ENCODE results near the gene ABHD11. TPM values are rescaled to one million over a fixed set of nuclear protein-coding genes. Genes with fewer than 3 reads are reported as not detected.

ABHD11 gene
- total RNA-seq, 1 experiment from 2014 or later = 25.7 TPM

DNA sequence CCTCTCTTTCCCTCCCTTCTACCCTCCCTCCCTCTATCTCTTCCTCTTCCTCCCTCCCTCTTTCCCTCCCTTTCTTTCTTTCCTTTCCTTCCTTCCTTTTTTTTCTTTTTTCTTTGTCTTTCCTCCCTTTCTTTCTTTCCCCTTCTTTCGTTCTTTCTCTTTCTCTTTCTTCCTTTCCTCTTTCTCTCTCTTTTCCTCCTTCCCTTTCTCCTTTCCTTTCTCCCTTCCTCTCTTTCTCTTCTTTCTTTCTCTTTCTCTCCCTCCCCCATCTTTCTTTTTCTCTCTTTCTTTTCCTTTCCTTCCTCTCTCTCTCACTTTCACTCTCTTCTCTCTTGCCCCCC, 24.0 kb upstream of the ABHD11 start:
- no peak for DNase-seq

DNA sequence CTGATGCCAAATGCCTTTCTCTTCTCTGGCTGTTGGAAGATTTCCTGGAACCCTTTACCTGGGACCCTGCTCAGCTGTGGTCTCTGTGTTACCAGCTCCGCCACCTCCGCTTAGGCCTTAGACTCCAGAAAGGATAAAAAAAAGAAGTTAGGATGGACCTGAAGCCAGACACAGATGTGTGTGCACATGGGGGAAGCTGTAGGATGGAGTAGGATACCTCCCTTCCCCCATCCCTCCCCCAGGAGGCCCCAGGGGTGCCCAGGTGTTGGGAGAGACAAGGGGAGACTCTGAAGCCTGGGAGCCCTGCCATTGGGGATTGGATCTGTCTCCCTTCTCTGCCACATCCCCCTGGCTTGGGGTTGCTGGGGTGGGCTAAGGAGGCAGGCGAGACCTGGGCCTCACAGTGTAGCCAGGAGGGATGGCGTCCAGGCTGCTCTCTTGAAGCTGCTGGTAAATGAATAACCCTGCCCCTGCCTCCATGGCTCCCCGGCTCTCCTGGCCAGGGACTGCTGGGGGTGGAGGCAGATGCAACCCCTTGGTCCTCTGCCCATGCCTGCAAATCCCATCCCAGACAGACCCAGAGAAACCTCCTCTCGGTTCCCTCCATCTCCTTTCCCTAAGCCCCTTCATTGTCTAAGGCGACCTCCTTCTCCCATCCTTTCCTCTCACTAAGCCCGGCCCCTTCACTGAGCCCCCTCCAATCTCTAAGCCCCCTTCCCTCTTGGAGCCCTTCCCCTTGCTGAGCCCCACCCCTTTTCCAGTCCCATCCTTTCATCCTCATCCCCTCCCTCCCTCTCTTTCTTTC, 23.5 kb upstream of the ABHD11 start:
- H3K36me3 ChIP-seq (replicated peaks; ENCODE audit: control insufficient read depth, insufficient read depth, low read length) = no peaks in the 10 kb centered on the region
- H3K27me3 ChIP-seq (ENCODE audit: control insufficient read depth, insufficient read depth, low read length) = no peaks in the 10 kb centered on the region
- no peak overlapping the region for H3K4me3 ChIP-seq (ENCODE audit: insufficient read depth, low read depth, low read length)
- peak; percentile 91 for DNase-seq

More for the DNA sequence above, 24.0 kb upstream of the ABHD11 start:
- H3K27me3 ChIP-seq (ENCODE audit: control insufficient read depth, insufficient read depth, low read length) = no peaks in the 10 kb centered on the region
- no peak overlapping the region for H3K4me3 ChIP-seq (ENCODE audit: insufficient read depth, low read depth, low read length)
- H3K36me3 ChIP-seq (replicated peaks; ENCODE audit: control insufficient read depth, insufficient read depth, low read length) = no peaks in the 10 kb centered on the region

DNA sequence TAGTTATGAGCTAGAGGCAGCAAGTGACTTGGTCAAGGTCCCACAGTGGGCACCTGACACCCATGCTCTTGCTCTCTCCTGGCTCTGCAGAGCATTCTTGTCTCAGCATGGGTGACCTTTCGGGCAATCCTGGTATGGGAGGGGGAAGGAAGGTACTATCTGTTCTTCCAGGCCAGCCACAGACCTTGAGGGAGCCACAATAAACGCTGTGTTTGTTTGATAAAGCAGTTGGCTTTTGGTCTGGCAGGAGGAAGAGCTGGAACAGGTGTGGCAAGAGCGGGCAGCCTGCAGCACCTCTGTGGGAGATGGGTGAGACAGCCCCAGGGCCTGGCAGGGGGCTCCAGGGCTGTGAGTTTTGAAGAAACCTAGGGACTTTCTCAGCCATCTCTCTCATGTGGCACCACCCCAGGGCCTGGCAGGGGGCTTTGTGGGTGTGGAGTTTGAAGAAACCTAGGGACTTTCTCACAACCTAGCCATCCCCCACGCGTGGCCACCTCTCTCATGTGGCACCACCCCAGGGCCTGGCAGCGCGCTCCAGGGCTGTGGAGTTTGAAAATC, 20.1 kb upstream of the ABHD11 start:
- H3K36me3 ChIP-seq (replicated peaks; ENCODE audit: control insufficient read depth, insufficient read depth, low read length) = no peaks in the 10 kb centered on the region
- H3K4me3 ChIP-seq (ENCODE audit: insufficient read depth, low read depth, low read length) = no peak overlapping the region
- no peak for DNase-seq
- H3K27me3 ChIP-seq (ENCODE audit: control insufficient read depth, insufficient read depth, low read length) = no peaks in the 10 kb centered on the region

GRCh38 chr7:73749931-73750776, 11.6 kb upstream of the ABHD11 start:
- no peak for DNase-seq
- H3K36me3 ChIP-seq (replicated peaks; ENCODE audit: control insufficient read depth, insufficient read depth, low read length) = no peaks in the 10 kb centered on the region
- H3K27me3 ChIP-seq (ENCODE audit: control insufficient read depth, insufficient read depth, low read length) = no peaks in the 10 kb centered on the region
- no peak overlapping the region for H3K4me3 ChIP-seq (ENCODE audit: insufficient read depth, low read depth, low read length)

DNA sequence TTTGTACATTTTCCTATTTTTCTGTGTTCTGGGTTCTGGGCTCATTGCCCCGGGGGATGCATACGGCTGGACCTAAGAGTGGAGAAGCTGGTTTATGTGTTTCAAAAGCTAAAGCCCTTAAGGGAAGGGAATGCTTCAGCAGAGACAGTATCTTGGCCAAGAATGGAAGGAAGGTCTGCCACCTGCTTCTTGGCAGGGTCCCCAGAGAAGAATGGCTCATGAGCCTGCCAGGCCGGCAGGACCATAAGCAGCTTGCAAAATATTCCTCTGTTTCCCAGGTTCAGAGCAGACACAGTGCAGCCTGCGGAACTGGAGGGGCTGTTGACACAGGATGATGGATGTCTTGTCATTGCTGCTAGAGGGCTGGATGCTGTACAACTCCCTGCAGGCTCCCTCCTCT, 7.8 kb upstream of the ABHD11 start:
- peaks cover 5% of the 10 kb centered on the region; the same call in 1 of the 2 replicates for H3K27me3 ChIP-seq (ENCODE audit: control insufficient read depth, insufficient read depth, low read length)
- no peak overlapping the region for H3K4me3 ChIP-seq (ENCODE audit: insufficient read depth, low read depth, low read length)
- no peaks in the 10 kb centered on the region for H3K36me3 ChIP-seq (replicated peaks; ENCODE audit: control insufficient read depth, insufficient read depth, low read length)

GRCh38 chr7:73742753-73743641, 4.4 kb upstream of the ABHD11 start:
- DNase-seq = peak; percentile 95
- peak overlapping the region; percentile 14 for H3K4me3 ChIP-seq (ENCODE audit: insufficient read depth, low read depth, low read length)
- peaks cover 10% of the 10 kb centered on the region for H3K27me3 ChIP-seq (ENCODE audit: control insufficient read depth, insufficient read depth, low read length)
- H3K36me3 ChIP-seq (replicated peaks; ENCODE audit: control insufficient read depth, insufficient read depth, low read length) = no peaks in the 10 kb centered on the region

More for the DNA sequence above, 7.8 kb upstream of the ABHD11 start:
- DNase-seq = no peak

GRCh38 chr7:73742338-73742752, 3.7 kb upstream of the ABHD11 start:
- Histone ChIP-seq H3K36me3 (replicated peaks; ENCODE audit: control insufficient read depth, insufficient read depth, low read length) (no peaks in the 10 kb centered on the region; the same call in 1 of the 2 replicates), H3K4me3 (ENCODE audit: insufficient read depth, low read depth, low read length) (no peak overlapping the region), H3K27me3 (ENCODE audit: control insufficient read depth, insufficient read depth, low read length) (peaks cover 10% of the 10 kb centered on the region)
- peak; percentile 80 for DNase-seq

GRCh38 chr7:73741600-73741999, 3.0 kb upstream of the ABHD11 start:
- Histone ChIP-seq H3K27me3 (ENCODE audit: control insufficient read depth, insufficient read depth, low read length) (peaks cover 10% of the 10 kb centered on the region), H3K36me3 (replicated peaks; ENCODE audit: control insufficient read depth, insufficient read depth, low read length) (peaks cover 7% of the 10 kb centered on the region), H3K4me3 (ENCODE audit: insufficient read depth, low read depth, low read length) (no peak overlapping the region)
- peak; percentile 67 for DNase-seq

DNA sequence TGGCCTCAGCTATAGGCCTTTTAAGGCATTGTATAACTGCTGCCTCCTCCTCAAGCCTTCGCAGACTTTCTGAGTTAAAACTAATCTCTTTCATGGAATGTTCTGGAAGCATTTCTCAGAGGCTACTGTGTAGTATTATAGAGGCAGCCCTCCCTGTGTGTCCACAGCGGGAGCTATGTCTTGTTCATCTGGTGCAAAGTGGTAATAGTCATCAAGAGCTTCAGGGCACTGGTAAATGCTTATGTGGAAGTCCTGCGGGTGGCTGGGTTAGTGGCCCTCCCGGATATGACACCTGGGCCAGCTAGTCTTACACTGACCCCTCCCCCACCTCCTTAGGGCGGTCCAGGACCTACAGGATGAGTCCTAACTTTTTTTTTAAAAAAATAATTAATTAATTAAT, 2.2 kb upstream of the ABHD11 start:
- H3K4me3 ChIP-seq (ENCODE audit: insufficient read depth, low read depth, low read length) = no peak overlapping the region
- DNase-seq = peak; percentile 48
- peaks cover 8% of the 10 kb centered on the region for H3K36me3 ChIP-seq (replicated peaks; ENCODE audit: control insufficient read depth, insufficient read depth, low read length)

DNA sequence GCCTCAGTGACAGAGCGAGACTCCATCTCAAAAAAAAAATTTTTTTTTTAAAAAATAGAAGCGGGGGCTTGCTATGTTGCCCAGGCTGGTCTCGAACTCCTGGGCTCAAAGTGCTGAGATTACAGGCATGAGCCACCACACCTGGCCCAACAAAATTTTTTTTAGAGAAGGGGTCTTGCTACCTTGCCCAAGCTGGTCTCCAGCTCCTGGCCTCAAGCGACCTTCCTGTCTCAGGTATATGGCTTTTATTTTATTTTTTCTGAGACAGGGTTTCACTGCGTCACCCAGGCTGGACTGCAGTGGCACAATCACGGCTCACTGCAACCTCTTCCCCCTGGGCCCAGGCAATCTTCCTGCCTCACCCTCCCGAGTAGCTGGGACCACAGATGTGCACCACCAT, 1.6 kb upstream of the ABHD11 start:
- DNase-seq = no peak
- H3K27me3 ChIP-seq (ENCODE audit: control insufficient read depth, insufficient read depth, low read length) = peaks cover 10% of the 10 kb centered on the region
- H3K4me3 ChIP-seq (ENCODE audit: insufficient read depth, low read depth, low read length) = no peak overlapping the region
- H3K36me3 ChIP-seq (replicated peaks; ENCODE audit: control insufficient read depth, insufficient read depth, low read length) = peaks cover 8% of the 10 kb centered on the region

More for the DNA sequence above, 2.2 kb upstream of the ABHD11 start:
- peaks cover 10% of the 10 kb centered on the region for H3K27me3 ChIP-seq (ENCODE audit: control insufficient read depth, insufficient read depth, low read length)

DNA sequence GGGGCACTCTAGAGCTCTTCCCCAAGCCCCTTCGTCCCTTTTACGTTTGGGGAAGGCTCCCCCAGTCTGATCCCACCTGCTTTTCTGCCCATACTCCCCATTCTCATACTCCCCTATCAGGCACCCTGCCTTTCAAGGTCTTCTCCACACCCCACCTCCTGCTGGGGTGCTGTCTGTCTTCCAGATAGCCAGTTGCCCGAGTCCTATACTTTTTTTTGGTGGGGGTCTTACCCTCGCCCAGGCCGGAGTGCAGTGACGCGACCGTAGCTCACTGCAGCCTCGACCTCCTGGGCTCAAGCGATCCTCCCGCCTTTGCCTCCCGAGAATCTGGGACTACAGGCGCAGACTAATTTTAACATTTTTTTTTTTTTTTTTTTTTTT, 775 bp upstream of the ABHD11 start:
- Histone ChIP-seq H3K4me3 (ENCODE audit: insufficient read depth, low read depth, low read length) (peak overlapping the region; percentile 79), H3K36me3 (replicated peaks; ENCODE audit: control insufficient read depth, insufficient read depth, low read length) (peaks cover 8% of the 10 kb centered on the region), H3K27me3 (ENCODE audit: control insufficient read depth, insufficient read depth, low read length) (peaks cover 10% of the 10 kb centered on the region)
- DNase-seq = no peak

GRCh38 chr7:73738220-73738611, 386 bp downstream of the ABHD11 start:
- H3K36me3 ChIP-seq (replicated peaks; ENCODE audit: control insufficient read depth, insufficient read depth, low read length) = peaks cover 8% of the 10 kb centered on the region
- peak; percentile 97 for DNase-seq
- peak overlapping the region; percentile 92 for H3K4me3 ChIP-seq (ENCODE audit: insufficient read depth, low read depth, low read length)
- H3K27me3 ChIP-seq (ENCODE audit: control insufficient read depth, insufficient read depth, low read length) = peaks cover 8% of the 10 kb centered on the region

DNA sequence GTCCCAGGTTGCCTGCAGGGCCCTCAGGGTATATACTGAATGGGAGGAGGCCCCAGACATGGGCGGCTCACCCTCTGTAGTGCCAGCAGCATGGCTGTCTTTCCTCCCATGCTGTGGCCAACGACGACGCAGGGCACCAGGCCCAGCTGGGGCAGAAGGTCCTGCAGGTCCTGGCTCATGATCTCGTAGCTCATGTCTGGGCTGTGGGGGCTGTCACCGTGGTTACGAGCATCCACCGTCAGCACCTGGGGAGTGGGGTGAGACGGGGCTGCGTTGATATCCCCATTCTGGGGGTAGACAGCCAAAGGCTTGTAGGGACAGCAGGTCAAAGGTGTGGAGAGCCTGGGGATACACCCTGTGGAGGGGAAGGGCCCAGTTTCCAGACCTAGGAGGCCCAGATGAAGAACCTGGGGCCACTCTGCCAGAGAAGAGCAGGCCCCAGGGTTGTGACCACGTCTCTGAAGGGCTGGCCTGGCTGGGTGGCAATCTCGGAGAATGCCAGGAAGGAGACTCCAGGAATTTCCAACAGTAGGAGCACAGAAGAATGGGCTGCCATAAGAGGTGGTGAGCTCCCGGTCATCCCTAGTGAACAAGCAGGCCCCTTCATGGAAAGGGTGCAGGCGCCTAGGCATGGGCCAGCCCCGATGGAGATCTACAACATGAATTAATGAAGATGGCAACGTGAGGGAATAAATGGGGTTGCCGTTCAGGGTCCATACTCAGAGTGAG, 947 bp downstream of the ABHD11 start:
- Histone ChIP-seq H3K27me3 (ENCODE audit: control insufficient read depth, insufficient read depth, low read length) (peaks cover 8% of the 10 kb centered on the region), H3K36me3 (replicated peaks; ENCODE audit: control insufficient read depth, insufficient read depth, low read length) (peaks cover 8% of the 10 kb centered on the region), H3K4me3 (ENCODE audit: insufficient read depth, low read depth, low read length) (peak overlapping the region; percentile 92; the same call in 1 of the 2 replicates)
- no peak for DNase-seq
